ENCODE results near the gene UROD.
"Not testable (repeated sequence)": the region's sequence is repeated elsewhere in the genome, so short reads cannot be mapped to it uniquely, and the experiment has no call there.

Gene UROD

GRCh38 chr1:45043094-45043493 is 31.0 kb downstream of the UROD start:
- no peak for DNase-seq

DNA sequence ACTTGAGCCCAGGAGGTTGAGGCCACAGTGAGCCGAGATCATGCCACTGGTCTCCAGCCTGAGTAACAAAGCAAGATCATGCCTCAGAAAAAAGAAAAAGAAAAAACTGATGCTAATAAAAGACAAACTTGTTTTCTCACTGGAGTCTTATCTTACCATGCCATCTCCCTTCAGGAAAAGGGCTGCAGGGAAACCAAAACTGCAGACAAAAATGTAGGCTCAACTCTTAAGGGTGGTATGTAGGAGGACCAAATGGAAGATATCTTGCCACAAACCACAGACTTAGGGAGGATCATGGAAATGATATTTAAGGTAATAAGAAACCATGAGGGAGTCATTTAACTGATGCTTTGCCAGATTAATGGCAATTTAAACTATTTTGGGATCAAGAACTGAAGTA is 32.9 kb downstream of the UROD start:
- DNase-seq, result no peak

GRCh38 chr1:45047032-45047431 is 35.0 kb downstream of the UROD start:
- no peak for DNase-seq

GRCh38 chr1:45051005-45051772 is 39.1 kb downstream of the UROD start:
- DNase-seq, result no peak

GRCh38 chr1:45057542-45057941 is 45.5 kb downstream of the UROD start:
- DNase-seq, result no peak

DNA sequence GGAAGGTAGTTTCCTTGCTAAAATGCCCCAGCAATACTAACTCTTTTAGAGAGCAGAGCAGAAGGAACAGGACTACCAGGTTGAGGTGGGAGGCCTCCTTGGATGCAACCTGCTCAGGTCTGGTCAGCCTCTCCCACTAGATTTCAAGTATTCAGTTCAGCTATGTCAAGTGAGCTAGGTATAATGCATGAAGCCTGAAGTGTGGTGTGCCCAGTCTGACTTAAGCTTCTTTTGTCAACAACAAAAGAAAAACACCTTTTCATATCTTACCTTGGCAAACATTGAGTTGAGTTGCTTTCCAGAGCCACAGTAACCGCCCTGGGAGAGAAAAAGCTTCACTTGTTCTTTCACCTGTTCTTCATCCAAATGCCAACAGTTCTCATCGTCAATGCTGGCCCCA is 47.8 kb downstream of the UROD start:
- no peak for DNase-seq

DNA sequence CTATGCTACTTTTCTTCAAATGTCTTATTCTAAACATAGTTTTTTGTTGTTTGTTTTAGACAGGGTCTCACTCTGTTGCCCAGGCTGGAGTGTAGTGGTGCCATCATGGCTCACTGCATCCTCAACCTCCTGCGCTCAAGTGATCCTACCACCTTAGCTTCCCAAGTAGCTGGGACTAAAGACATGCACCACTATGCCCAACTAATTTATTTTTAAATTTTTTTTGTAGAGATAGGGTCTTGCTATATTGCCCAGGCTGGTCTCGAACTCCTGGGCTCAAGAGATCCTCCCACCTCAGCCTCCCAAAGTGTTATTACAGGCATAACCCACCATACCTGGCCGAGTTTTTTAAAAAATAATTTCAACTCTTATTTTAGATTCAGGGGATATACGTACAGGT is 50.4 kb downstream of the UROD start:
- DNase-seq, result not testable (repeated sequence)

GRCh38 chr1:45065083-45065482 is 53.0 kb downstream of the UROD start:
- no peak for DNase-seq
